HG03060 (cell line): Measurements from ENCODE around the gene CDK6.

Experiments
- ATAC-seq: cut with Tn5 transposase; IDR thresholded peaks from one replicate; pipeline ENCODE4 v1.9.1; 2021; ENCODE audit warnings: low read depth, moderate number of reproducible peaks; ENCODE audit not compliant: unreplicated experiment

Gene CDK6

GRCh38 chr7:92693519-92693918 lies 142.9 kb downstream of the CDK6 start:
- ATAC-seq: no peak

GRCh38 chr7:92691578-92691977 lies 144.8 kb downstream of the CDK6 start:
- ATAC-seq: peak; percentile 86

DNA sequence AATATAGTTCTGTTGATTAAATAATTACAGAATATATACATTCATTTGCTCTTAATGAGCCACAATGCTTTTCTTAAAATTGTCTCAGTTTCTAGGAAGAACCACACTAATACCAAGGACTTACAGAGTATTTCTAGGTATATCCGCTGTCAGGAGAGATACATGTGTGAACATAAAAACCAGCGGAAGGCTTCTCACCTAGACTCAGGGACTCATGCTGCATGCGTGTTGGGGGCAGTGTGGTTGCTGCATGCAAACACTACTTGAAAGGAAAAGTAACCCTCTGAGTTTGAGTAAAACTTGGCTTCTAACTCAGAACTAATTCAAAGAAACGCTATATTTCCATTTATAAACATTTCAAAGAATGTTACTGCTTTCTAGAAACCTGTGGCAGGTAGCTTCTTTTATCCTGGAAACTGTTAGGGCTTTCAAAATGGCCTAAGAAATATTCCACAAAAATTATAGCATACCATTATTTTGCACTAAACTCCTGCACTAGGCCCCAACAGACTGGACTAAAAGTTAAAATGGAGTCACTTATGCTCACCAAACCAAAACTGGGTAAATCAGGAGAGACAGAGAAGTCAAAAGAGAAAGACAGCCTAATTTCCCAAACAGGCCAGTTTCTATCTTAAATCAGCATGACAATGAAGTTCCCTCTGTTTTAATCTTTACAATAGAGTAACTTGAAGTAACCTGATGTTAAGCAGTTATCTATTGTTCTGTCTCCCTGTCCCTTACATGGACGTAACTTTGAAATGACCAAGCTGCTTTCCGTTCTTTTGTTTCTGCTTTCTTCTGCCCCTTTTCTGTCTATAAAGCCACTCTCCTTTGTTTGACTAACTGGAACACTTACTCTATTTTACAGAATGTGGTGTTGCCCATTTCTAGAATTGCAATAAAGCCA lies 151.0 kb downstream of the CDK6 start:
- ATAC-seq: no peak

- ATAC-seq: no peak
Observed at GRCh38 chr7:92684274-92684673, 152.1 kb downstream of the CDK6 start.

DNA sequence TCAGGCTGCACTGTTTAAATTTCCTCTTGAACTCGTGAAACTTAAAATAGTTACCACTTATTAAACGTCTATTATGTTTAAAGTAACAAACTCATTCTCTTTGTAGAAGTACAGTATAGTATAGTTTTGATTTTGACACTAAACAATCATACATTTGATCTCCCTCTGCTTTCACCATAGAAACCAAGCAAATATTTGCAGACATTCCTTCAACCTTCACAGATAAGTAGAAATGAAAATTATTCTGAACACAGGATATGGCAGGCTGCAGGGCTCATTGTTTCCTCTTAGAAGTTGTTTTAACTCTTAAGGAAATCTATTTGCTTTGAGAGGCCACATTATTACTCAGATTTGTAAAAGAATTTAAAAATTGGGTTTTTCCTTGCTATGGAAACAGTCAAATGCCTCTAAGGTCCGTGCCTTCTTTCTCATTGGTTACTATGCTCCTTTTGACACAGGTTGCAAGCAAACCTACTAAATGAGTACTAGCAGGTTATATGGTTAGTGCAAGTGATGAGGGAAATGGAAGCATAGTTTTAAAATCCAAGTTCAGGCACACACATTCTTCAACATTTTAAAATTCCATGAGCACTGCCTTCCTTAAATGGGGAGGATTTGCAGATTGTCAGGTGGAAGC lies 153.4 kb downstream of the CDK6 start:
- ATAC-seq: no peak

DNA sequence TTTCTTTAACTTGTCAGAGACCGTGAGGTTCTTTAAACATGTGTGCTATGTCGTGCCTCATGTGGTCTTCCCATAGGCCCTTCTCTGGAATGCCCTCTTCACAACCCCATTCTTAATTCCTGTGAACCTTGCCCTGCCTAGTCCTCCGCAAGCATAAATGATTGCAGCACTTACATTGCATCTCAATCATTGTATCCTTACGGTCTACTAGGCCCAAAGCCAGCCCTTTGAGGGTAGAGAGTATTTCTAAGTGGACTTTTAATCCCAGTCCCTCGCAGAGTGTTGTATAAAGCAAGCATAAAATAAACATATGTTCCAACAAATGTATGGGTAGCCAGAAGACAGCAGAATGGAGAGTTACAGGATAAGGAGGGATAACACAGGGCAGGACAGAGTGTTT lies 154.0 kb downstream of the CDK6 start:
- ATAC-seq: no peak

DNA sequence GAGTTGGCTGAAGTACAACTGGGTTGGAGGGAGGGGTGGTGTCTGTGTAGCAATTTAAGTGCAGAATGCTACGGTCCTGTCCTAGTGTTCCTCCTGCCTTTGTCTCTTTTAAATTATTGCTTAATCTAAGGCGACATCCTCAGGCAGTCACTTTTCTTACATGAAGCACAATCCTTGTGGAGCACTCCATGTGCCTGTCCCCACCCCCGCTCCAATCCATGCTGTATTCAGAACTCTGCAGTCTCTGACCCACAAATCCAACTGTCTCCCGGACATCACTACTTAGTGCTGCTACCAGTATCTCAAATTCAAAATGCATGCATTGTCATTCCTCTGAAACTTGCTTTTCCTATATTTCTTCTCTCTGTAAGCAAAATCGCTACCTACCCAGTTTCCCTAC lies 154.7 kb downstream of the CDK6 start:
- ATAC-seq: no peak

- no peak for ATAC-seq
Observed at GRCh38 chr7:92680442-92680841, 155.9 kb downstream of the CDK6 start.

- no peak for ATAC-seq
Observed at GRCh38 chr7:92678291-92678920, 158.0 kb downstream of the CDK6 start.

DNA sequence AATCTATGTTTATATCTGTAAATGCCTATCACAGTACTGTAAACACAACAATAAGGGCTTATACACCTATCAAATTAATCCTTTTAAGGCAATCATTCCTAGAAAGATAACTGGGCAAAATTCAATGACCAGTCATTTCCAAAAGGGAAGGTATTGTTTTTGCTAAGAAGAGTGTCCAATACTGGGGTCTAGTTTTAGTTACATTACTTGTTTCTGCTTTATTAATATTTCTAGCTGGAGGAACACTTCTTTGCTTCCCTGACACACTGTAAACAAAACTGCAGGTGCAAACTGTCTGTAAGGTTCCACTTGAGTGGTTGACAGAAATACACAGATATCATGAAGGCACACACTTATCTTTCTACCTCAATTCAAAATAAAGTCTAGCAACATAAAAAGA lies 162.0 kb downstream of the CDK6 start:
- ATAC-seq: no peak

GRCh38 chr7:92671505-92672169 lies 164.7 kb downstream of the CDK6 start:
- no peak for ATAC-seq

DNA sequence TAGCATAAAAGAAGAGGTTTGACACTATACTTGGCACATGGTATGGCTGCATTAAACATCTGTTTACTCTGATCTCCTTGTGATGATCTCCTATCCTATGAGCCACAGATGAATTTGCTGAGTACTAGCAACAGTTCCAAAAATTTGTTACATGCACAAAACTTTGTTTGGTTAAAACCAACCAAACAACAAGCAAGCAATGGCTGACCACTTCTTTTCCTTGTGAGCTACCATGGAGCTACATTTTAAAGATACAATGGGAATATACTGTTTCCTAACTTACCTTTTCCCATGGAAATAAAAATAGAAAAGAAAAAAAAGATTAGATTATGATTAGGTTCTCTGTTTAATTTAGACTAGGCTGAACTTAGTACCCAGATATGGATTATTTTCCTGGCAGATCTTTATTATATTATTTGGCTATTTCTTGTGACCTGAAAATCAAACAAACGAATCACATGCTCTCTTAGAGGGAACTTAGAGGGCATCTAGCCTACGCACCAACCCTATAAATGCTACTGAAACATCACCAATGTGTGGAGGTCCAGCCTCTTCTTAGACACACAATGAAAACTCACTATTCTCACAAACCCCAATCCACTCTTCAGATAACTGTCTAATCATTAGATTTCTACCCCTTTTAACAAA lies 166.0 kb downstream of the CDK6 start:
- no peak for ATAC-seq

DNA sequence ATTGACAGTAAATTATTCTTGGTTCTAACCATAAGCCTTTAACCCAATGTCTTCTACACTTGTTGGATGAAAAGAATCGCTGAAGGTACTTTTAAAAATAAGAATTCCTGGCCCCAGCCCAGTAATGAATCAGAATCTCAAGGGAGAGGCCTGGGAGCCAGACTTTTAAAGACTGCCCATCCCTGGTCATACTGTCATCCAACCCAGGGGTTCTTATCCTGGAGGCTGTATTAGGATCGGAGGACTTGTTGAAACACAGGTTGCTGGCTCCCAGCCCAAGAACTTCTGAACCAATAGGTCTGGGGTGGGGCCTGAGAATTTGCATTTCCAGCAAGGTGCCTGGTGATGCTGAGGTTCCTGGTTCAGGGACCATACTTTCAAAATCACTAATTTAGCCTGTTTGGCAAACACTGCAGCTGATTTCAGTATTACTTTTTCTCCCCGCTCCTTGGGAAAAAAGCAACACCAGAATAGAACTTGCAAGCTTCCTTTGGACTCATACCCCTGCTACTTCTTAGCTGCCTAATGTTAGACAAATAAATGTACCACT lies 166.7 kb downstream of the CDK6 start:
- ATAC-seq: no peak

DNA sequence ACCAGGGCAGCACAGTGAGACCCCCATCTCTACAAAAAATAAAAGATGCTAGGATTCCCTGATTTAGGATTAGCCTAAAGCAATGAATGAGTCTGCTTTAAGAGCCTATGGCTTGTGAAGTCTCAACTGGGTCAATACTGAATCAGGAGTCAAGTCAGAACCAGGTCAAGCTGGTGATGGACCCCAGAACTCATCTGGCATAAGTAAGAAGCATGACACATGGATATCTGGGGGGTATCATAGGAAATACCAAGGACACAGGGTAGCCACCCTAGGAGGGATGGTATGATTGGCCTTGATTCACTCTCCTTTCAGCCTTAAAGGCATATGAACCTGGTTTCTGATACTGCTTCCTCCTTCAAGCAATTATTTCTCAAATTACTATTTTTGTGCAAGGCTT lies 167.8 kb downstream of the CDK6 start:
- no peak for ATAC-seq

- no peak for ATAC-seq
Observed at GRCh38 chr7:92667816-92668535, 168.4 kb downstream of the CDK6 start.

DNA sequence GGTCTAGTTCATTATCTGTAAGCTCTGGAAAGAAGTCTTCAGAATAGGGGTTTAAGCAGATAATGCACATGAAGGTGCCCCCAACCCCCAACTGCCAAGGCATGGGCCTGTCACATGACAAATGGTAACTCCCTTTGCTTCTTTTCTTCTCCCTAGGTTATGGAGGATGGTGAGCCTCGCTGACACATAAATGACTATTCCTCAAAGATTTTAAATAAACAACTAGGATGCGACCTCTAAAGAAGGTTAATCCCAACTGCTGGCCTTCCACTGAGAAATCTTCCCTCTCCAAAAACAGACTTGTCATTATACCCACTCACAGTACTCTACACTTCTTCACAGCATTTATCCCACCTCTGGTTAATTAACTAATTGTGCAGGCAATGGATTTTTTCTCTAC lies 170.4 kb downstream of the CDK6 start:
- ATAC-seq: no peak

- ATAC-seq: no peak
Observed at GRCh38 chr7:92661651-92662050, 174.7 kb downstream of the CDK6 start.

- ATAC-seq: no peak
Observed at GRCh38 chr7:92658671-92659070, 177.7 kb downstream of the CDK6 start.

GRCh38 chr7:92657391-92657790 lies 179.0 kb downstream of the CDK6 start:
- no peak for ATAC-seq

GRCh38 chr7:92656121-92656520 lies 180.3 kb downstream of the CDK6 start:
- ATAC-seq: no peak
